ENCODE measurements around the gene KDM8.

DNA sequence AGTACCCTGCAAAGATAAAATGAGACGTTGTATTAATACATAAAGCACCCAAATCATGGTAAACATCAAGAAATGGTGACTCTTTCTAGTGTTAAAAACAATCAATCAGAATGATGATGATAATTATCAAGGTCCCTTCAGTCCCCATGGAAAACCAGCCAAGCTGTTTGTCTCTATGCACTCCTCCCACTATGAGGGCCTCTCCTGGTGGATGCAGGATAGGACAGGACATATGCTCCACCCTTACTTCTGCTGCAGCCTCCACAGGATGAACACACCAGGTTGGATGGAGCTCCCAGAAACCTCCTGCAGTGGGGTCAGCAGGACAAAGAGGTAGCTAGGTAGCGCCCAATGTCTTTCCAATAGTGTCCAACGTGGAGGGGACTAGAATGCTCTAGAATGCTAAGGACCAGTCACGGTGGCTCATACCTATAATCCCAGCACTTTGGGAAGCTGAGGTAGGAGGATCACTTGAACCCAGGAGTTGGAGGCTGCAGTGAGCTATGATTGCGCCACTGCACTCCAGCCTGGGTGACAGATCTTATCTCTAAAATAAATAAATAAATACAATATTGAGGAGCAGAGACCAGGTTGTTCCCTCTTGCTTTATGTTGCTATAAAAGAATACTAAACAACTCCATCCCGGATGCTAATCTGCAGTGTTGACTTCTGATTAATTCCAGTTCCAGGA, 9.9 kb upstream of the KDM8 start:
- TF ChIP-seq, protein P1, sequence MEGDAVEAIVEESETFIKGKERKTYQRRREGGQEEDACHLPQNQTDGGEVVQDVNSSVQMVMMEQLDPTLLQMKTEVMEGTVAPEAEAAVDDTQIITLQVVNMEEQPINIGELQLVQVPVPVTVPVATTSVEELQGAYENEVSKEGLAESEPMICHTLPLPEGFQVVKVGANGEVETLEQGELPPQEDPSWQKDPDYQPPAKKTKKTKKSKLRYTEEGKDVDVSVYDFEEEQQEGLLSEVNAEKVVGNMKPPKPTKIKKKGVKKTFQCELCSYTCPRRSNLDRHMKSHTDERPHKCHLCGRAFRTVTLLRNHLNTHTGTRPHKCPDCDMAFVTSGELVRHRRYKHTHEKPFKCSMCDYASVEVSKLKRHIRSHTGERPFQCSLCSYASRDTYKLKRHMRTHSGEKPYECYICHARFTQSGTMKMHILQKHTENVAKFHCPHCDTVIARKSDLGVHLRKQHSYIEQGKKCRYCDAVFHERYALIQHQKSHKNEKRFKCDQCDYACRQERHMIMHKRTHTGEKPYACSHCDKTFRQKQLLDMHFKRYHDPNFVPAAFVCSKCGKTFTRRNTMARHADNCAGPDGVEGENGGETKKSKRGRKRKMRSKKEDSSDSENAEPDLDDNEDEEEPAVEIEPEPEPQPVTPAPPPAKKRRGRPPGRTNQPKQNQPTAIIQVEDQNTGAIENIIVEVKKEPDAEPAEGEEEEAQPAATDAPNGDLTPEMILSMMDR (IDR thresholded peaks at IDR 0.05 in 2 of 3, conservative IDR thresholded peaks at IDR 0.05 in 1 of 3; ENCODE audit: borderline replicate concordance in 1 of 3, insufficient read depth in 1 of 3, low read depth in 2 of 3, low read length in 2 of 3): peak in 2 of 3 experiments; percentile 25 to 30; a peak in 2 of 6 replicates
- TF ChIP-seq POLR2A (IDR thresholded peaks at IDR 0.05; ENCODE audit: borderline replicate concordance, extremely low read depth, insufficient read depth, insufficient read length) (no peak), JUND (IDR thresholded peaks at IDR 0.05) (no peak), ZFX (IDR thresholded peaks at IDR 0.05) (no peak), REST (IDR thresholded peaks at IDR 0.05; ENCODE audit: low read depth) (no peak), TCF7L2 (IDR thresholded peaks at IDR 0.05; ENCODE audit: borderline replicate concordance, extremely low read depth, insufficient read depth, insufficient read length) (no peak), ZNF274 (IDR thresholded peaks at IDR 0.05; ENCODE audit: low read depth, low read length) (no peak), POLR2AphosphoS5 (IDR thresholded peaks at IDR 0.05; ENCODE audit: low read depth, low read length) (no peak), RAD21 (IDR thresholded peaks at IDR 0.05; ENCODE audit: low read depth) (no peak)
- TF ChIP-seq, protein P2, sequence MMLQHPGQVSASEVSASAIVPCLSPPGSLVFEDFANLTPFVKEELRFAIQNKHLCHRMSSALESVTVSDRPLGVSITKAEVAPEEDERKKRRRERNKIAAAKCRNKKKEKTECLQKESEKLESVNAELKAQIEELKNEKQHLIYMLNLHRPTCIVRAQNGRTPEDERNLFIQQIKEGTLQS (IDR thresholded peaks at IDR 0.05): no peak

Data from HCT116 (cell line).